Measurements from ENCODE around the gene AXIN1.

Gene AXIN1

GRCh38 chr16:287981-288920, 64.3 kb downstream of the AXIN1 start:
- FAIRE-seq (no peak), DNase-seq (ENCODE audit: extremely low spot score, insufficient read length, low read depth) (no peak)

- DNase-seq (ENCODE audit: extremely low spot score, insufficient read length, low read depth) (no peak), FAIRE-seq (no peak)
These were observed 65.2 kb downstream of the AXIN1 start for GRCh38 chr16:287298-287811.

- no peak for FAIRE-seq
- no peak for DNase-seq (ENCODE audit: extremely low spot score, insufficient read length, low read depth)
These were observed 65.8 kb downstream of the AXIN1 start for GRCh38 chr16:286491-287297.

- FAIRE-seq: no peak
- no peak for DNase-seq (ENCODE audit: extremely low spot score, insufficient read length, low read depth)
These were observed 67.1 kb downstream of the AXIN1 start for GRCh38 chr16:285146-286055.

GRCh38 chr16:284204-285120, 68.1 kb downstream of the AXIN1 start:
- FAIRE-seq: no peak
- DNase-seq (ENCODE audit: extremely low spot score, insufficient read length, low read depth): no peak

GRCh38 chr16:283033-283805, 69.3 kb downstream of the AXIN1 start, which contains the start of gene PDIA2:
TSS of gene PDIA2 (plus strand) at chr16:283164. CDS start at chr16:283170, 6 bp downstream.
- FAIRE-seq (no peak), DNase-seq (ENCODE audit: extremely low spot score, insufficient read length, low read depth) (no peak)

GRCh38 chr16:282491-282890, 70.0 kb downstream of the AXIN1 start:
- DNase-seq (ENCODE audit: extremely low spot score, insufficient read length, low read depth) (no peak), FAIRE-seq (no peak)

GRCh38 chr16:281660-282255, 70.8 kb downstream of the AXIN1 start:
- DNase-seq (ENCODE audit: extremely low spot score, insufficient read length, low read depth) (no peak), FAIRE-seq (no peak)

GRCh38 chr16:280991-281659, 71.4 kb downstream of the AXIN1 start:
- FAIRE-seq (no peak), DNase-seq (ENCODE audit: extremely low spot score, insufficient read length, low read depth) (no peak)

- DNase-seq (ENCODE audit: extremely low spot score, insufficient read length, low read depth): no peak
- FAIRE-seq: no peak
These were observed 72.0 kb downstream of the AXIN1 start, which contains the start of gene ARHGDIG for GRCh38 chr16:280552-280951. TSS of gene ARHGDIG (plus strand) at chr16:280591. CDS start at chr16:280681, 90 bp downstream.

- FAIRE-seq: no peak
These were observed 72.5 kb downstream of the AXIN1 start for GRCh38 chr16:280005-280460.

GRCh38 chr16:279531-279930, 73.0 kb downstream of the AXIN1 start:
- DNase-seq (ENCODE audit: extremely low spot score, insufficient read length, low read depth) (no peak), FAIRE-seq (no peak)

More at GRCh38 chr16:280005-280460, 72.5 kb downstream of the AXIN1 start:
- DNase-seq (ENCODE audit: extremely low spot score, insufficient read length, low read depth): no peak

GRCh38 chr16:278863-279366, 73.6 kb downstream of the AXIN1 start:
- peak; percentile 5 for FAIRE-seq
- DNase-seq (ENCODE audit: extremely low spot score, insufficient read length, low read depth): no peak

- FAIRE-seq (no peak), DNase-seq (ENCODE audit: extremely low spot score, insufficient read length, low read depth) (no peak)
These were observed 76.0 kb downstream of the AXIN1 start for GRCh38 chr16:276426-277077.

- DNase-seq (ENCODE audit: extremely low spot score, insufficient read length, low read depth): no peak
- FAIRE-seq: no peak
These were observed 76.7 kb downstream of the AXIN1 start, which contains the start of gene RGS11 for GRCh38 chr16:275786-276232. TSS of gene RGS11 (minus strand) at chr16:275944. CDS start at chr16:275911, 33 bp downstream.

All from GM18507 (cell line).